HG03039 (cell line): Measurements from ENCODE around the gene MAPK8IP3.

Experiments
- ATAC-seq: cut with Tn5 transposase; IDR thresholded peaks from one replicate; pipeline ENCODE4 v1.9.1; 2021; ENCODE audit warnings: mild to moderate bottlenecking, moderate library complexity; ENCODE audit not compliant: unreplicated experiment

Gene MAPK8IP3, protein sequence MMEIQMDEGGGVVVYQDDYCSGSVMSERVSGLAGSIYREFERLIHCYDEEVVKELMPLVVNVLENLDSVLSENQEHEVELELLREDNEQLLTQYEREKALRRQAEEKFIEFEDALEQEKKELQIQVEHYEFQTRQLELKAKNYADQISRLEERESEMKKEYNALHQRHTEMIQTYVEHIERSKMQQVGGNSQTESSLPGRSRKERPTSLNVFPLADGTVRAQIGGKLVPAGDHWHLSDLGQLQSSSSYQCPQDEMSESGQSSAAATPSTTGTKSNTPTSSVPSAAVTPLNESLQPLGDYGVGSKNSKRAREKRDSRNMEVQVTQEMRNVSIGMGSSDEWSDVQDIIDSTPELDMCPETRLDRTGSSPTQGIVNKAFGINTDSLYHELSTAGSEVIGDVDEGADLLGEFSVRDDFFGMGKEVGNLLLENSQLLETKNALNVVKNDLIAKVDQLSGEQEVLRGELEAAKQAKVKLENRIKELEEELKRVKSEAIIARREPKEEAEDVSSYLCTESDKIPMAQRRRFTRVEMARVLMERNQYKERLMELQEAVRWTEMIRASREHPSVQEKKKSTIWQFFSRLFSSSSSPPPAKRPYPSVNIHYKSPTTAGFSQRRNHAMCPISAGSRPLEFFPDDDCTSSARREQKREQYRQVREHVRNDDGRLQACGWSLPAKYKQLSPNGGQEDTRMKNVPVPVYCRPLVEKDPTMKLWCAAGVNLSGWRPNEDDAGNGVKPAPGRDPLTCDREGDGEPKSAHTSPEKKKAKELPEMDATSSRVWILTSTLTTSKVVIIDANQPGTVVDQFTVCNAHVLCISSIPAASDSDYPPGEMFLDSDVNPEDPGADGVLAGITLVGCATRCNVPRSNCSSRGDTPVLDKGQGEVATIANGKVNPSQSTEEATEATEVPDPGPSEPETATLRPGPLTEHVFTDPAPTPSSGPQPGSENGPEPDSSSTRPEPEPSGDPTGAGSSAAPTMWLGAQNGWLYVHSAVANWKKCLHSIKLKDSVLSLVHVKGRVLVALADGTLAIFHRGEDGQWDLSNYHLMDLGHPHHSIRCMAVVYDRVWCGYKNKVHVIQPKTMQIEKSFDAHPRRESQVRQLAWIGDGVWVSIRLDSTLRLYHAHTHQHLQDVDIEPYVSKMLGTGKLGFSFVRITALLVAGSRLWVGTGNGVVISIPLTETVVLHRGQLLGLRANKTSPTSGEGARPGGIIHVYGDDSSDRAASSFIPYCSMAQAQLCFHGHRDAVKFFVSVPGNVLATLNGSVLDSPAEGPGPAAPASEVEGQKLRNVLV (N-terminal part only)

DNA sequence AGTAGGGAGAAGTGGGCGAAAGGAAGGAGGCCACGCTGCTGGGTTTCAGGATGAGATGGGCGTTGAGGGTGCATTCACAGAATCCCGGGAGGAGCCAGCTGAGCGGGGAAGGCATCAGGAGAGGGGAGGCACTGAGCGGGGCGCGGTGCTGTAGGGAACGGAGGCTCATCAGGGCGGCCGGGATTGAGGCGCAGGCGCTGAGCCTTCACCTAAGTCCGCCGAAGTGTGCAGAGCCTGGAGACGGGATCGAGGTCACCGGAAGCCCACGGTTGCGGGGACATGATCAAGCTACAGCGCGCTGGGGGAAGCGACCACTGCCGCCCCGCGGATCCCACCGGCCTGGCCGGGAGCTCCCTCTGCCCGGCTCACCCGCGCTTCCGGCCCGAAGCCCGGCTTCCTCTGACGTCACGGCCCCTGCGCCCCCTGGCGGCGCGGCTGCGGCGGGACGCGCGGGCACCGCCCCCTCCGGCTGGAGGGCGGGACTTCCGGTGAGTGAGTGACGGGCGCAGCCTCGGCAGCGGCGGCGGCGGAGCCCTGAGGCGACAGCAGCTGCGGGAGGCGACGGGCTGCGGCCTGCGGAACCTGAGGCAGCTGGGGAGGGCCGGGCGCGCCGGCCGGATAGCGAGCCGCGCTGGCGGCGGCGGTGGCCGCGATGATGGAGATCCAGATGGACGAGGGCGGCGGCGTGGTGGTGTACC is at the start of gene MAPK8IP3:
Gene MAPK8IP3, plus strand, starts transcription at position 508 of the 698 bp plus-strand sequence. Its CDS starts 145 bp downstream, at position 653.
- peak; percentile 77 for ATAC-seq

- ATAC-seq: no peak
These were observed 49.0 kb upstream of the MAPK8IP3 start for GRCh38 chr16:1656808-1657617.

DNA sequence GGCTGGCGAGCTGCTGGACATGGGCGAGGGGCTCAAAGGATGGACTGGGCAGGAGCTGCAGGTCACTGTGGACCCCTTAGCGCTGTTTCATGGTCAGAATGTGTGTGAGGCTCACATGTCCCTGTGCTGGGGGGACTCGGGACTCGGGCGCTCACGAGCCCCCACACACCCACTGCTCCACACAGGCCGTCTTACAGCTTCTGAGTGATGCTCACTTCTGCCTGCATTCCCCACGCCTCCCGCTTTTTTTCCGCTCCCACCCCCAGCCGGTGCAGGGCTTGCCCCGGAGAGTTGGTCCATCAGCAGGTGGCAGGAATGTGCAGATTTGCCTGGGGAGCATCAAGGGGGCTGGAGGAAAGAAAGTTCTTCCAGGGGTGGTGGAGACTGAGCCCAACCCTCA is 48.2 kb upstream of the MAPK8IP3 start:
- no peak for ATAC-seq

DNA sequence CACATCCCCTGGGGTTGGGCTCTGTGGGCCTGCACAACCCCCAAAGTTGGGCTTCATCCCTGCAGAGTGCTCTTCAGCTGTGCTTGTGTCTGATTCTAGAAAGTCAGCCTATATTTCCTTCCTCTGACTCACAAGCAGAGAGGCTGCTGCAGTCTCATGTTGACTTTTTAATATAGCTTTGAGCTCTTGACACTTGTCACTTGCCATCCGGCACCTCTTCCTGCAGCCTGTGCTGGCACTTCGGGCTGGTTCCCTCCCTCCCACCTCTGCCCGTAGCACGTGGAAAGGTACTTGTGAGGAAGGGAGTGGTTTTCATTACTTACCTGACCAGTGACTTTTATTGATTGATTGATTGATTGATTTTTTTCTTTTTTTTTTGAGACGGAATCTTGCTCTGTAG is 47.0 kb upstream of the MAPK8IP3 start:
- no peak for ATAC-seq

DNA sequence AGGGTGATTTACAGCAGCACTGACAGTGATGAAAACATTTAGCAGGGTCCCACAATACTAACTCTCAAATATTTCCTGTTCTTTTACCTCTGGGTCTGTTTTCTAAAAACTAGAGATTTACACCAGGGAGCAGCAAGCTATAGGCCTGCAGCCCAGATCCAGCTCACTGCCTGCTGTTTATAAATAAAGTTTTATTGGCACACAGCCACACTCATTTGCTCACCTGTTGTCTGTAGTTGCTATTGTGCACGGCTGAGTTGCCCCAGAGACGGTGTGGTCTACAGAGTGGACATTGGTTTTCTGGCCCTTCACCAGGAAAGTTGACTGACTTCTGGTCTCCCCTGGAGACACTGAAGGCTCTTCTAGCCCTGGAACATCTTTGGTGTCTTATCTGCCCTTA is 44.2 kb upstream of the MAPK8IP3 start:
- no peak for ATAC-seq

DNA sequence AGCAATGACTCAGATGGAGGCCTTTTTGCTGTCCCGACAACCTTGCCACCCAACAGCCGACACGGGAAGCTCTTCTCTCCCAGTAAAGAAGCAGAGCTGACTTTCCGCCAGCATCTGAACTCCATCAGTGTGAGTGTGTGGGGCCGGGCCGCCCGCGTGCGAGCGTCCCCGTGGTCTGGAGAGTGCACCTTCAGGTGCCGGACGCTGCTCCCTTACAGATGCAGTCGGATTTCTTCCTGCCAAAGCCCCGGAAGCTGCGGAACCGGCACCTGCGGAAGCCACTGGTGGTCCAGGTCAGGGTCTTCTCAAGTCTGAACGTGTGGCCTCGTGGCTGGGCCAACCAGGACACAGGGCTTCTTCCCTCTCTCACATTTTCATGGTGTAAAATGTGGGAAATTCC is 43.5 kb upstream of the MAPK8IP3 start:
- no peak for ATAC-seq

- no peak for ATAC-seq
These were observed 40.2 kb upstream of the MAPK8IP3 start for GRCh38 chr16:1665829-1666228.

GRCh38 chr16:1666316-1666715 is 39.7 kb upstream of the MAPK8IP3 start:
- no peak for ATAC-seq

DNA sequence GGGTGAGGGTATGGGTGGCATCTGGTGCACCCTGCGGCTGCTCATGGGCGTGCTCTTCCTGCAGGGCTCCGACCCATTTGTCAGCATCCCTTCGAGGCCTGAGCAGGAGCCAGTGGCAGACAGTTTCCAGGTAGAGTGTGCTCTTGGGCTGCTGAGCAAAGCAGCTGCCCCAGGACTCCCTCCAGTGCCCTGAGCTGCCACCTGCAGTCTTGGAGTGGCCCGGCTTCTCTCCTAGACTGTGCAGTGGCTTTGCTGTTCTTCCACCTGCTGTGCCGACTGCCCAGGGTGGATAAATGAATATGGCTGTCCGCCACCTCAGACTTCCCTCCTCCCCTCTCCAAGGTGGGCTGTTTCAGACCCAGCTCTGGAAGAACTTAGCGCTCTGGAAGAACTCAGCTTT is 38.7 kb upstream of the MAPK8IP3 start:
- ATAC-seq: no peak

DNA sequence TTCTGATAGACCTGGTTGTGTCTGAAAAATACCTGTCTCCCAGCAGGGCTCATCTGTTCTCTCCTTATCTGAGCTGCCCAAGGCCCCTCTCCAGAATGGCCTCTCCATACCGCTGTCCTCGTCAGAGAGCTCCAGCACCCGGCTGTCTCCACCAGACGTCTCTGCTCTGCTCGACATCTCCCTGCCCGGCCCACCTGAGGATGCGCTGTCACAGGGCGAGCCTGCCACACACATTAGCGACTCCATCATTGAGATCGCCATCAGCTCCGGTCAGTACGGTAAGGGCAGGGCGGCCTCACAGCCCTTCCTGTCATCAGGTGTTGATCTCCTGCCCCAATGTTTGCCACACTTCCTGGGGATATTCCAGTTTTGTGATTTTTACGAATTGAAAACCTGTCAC is 38.1 kb upstream of the MAPK8IP3 start:
- ATAC-seq: no peak

DNA sequence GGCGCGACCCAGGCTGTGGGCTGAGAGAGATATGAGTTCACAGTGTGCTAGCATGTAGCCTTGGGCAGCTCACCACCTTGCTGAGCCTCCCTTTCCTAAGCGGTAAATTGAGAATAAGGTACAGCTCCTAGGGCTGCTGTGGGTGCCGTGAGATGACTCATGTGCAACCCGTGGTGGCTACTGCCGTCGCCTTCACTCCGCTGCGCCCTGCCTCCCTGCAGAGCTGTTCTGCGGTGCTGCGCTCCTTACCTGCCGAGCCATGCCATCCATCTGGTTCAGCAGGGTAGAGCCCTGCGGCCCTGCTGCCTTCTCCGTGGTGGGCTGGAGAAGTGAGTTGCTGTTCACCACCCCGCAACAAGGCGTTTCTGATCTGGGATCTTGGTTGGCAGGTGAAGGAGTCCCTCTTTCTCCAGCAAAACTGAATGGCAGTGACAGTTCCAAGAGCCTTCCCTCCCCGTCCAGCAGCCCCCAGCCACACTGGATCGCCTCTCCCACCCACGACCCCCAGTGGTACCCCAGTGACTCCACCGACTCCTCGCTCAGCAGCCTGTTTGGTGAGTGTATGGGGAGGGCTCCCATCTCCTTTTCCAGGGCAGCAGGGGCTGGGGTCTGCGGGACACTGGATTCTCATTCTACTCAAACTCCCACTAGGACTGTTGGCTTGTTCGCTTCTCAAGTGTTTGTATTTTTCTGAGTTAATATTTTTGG is 37.2 kb upstream of the MAPK8IP3 start:
- no peak for ATAC-seq

DNA sequence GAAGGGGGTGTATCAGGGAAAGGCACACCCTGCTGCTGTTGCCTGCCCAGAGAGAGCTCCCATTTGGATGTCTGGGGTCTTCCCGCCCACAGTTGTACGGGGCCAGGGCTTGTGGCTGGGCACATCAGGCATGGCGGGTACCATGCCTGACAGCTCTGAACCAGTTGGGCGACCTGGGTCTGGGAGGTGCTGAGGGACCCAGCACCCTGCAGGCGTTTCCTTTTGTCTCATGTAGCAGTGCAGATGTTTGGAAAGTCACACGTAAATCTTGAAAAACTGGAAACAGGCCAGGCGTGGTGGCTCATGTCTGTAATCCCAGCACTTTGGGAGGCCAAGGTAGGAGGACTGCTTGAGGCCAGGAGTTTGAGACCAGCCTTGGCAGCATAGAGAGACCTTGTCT is 36.3 kb upstream of the MAPK8IP3 start:
- ATAC-seq: no peak

DNA sequence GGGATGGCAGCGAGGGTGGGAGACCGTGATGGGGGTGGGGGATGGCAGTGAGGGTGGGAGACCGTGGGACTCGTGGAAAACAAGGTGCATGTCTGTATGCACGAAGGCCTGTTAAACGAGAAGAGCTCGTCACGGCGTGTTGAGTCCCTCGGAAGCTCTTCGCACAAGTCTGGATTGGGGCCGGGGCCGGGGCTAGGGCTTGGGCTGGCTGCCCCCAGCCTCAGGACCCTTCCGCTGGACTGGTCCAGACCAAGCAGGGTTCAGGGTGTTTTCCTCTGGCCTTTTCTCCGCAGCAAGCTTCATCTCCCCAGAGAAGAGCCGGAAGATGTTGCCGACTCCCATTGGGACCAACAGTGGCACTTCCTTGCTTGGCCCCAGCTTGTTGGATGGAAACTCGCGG is 35.6 kb upstream of the MAPK8IP3 start:
- ATAC-seq: no peak

- ATAC-seq: no peak
These were observed 35.1 kb upstream of the MAPK8IP3 start for GRCh38 chr16:1670866-1671265.

GRCh38 chr16:1673424-1674151 is 32.4 kb upstream of the MAPK8IP3 start:
- ATAC-seq: no peak

- no peak for ATAC-seq
These were observed 31.7 kb upstream of the MAPK8IP3 start for GRCh38 chr16:1674306-1674705.

- no peak for ATAC-seq
These were observed 31.0 kb upstream of the MAPK8IP3 start for GRCh38 chr16:1674751-1675664.
